M059J (cell line): ENCODE results near the gene RFFL. TPM values are rescaled to one million over a fixed set of nuclear protein-coding genes. Genes with fewer than 3 reads are reported as not detected.

Experiments used
- DNase-seq: peaks from one replicate; pipeline ENCODE4 v3.0.0-alpha.2; 2012; ENCODE audit warnings: low read depth
- total RNA-seq: library from RNA; depleted of rRNA; stranded (reverse); fragments of >200 nt; shearing (Covaris generic); gene quantifications from 2 replicates; pipeline ENCODE4 v1.2.3, GENCODE V29; 2014

The RFFL gene
- total RNA-seq, 1 experiment from 2014 or later, result 21.3 TPM

DNA sequence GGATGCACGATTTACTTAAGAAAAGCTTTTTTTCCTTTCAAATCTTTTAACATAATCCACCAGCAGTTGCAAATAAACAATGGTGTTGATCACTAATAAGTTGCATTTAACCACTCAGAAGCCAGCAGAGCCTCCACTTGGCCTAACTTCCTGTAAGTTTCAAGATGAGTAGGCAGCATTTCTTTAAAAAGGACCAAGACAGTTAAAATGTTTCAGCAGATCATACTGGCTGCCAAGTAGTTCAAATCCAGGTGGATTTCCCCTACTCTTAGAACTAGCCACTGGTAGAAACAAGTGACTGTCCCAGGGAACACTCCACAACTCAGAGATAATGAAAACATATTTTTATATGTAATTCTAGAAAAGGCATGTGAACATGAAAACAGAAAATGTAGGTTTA lies 17.0 kb upstream of the RFFL start:
- no peak for DNase-seq

DNA sequence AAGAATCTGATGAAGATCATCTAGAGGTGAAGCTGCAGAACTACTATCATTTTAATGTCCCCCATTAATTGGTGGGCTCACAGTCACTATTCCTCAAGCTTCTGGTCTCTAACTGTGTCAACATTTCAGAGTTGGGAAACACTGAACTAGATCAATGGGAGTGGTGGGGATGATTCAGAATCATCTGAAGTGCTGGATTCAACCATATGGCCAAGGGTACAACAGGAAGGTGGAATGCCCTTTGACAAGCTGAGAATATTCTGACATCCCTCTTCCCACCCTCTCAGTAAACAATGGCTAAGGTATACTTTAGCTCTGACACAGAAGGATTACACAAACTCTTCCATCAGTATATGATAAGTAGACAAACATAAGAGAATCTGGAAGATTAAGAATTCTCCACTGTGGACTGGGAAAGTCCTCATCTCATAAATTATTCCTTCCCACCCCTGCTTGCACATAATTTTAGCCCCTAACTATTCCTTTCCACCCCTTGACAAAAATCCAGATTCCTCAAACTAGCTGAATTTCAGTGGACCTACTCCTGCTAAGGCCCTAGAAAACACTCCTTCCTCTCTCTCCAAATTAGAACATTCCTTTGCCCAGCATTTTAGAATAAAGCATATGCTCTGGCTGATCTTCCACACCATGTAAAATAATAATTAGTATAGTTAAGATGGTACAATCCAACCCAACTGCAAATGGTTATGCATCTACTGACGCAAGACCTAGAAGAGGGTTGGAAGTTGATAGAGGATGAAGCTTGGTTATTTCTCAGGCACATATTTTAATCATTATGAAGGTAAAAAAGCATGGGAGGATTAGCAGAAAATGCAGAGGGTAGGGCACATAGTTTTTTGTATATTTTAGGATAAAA lies 16.3 kb upstream of the RFFL start:
- no peak for DNase-seq

DNA sequence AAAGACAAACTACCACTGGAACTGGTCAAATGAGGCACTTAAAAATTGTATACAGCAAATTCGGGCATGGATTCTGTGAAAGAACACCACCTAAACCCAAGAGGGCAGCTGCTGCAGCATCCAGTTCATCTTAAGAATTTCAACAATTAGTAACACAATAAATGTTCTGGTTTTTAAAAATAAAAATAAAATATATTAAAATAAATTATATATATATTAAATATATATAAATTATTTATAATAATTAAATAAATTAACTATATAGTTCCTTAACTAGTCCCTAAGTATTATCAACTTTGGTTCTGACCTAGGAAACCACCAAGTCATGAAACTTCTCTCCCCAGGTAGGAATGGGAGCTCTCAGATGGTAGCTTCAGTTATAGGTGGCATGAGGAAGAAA lies 13.4 kb upstream of the RFFL start:
- no peak for DNase-seq

DNA sequence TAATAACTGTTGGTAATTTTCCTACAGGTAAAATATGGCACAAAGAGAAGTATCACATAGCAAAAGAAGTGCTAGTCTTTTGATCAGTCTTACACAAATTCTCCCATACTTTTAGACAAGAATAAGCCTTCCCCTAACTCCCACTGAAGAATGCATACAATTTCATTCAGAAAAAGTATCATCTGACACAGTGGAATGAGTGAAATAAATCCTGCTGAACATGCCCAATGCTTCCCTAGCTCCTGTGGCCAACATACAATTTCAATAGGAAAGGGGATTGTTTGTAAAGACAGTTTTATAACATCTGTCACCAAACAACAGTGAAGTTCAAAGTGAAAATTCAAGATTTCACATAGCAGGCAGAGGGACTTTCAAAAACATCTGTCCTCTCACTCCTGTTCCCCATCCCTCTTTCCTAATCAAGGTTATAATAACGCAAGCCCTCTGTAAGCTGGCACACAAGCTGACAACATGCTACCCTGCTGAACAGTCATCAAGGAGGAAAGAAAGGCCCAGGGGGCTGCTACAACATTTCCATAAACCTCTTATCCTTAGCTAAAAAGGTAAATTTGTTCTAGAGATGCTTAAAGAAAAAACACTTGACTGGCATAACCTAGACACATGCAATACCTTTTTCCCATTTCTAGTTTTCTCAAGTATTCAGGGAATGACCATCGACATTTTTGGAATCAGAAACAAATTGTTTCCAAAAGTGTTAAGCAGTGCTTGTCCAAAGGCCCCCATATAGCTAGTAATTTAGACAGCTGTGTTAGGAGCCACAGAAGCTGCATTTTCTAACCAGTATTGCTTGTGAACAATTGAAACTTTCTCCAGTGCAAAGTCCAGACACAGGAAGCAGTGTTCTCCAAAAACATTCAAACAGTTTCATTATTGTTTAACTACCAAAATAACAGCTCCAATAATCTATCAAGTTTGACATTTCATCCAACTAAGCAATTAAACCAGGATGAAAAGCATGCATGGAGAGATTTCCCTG lies 11.5 kb upstream of the RFFL start:
- DNase-seq, result no peak

DNA sequence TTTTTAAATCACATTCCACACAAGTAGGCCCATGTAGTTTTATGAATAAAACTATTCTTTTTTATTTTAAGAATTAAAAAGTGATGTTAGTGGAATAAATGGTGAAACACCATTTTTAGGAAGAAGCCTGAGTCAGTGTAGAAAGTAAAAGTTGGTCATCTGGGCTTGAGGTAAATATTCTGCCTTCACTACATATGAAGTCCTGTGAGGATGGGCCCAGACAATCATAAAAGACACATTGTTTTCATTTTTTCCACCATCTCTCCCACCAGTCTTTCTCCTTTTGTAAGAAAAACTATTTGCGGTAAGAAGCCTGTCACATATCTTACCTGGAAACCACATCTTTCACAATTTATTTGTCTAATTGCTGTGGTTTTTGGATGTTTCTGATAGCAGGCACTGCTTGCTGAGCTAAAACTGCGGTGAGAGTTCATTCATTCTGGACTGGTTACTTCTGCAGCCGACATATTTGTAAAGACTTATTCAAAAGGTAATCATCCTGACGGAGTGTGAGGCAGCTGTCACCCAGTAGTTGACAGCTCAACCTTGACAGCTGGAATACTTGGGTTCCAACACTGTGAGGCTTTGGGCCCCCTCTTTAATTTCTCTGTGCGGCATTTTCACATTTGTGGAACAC lies 10.6 kb upstream of the RFFL start:
- DNase-seq, result no peak

DNA sequence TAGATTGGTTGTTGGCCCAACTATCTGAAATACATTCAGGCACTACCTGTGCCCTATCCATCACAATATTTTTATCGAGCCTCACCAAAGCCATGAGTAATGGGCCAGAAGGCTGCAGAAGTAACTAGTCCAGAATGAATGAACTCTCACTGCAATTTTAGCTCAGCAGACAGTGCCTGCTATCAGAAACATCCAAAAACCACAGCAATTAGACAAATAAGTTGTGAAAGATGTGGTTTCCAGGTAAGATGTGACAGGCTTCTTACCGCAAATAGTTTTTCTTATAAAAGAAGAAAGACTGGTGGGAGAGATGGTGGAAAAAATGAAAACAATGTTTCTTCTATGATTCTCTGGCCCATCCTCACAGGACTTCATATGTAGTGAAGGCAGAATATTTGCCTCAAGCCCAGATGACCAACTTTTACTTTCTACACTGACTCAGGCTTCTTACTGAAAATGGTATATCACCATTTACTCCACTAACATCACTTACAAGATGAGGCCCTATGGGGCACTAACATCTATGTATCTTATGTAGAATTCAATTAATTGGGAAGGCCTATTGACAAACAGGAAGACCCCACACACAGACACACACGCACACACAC lies 9.8 kb upstream of the RFFL start:
- DNase-seq, result no peak

DNA sequence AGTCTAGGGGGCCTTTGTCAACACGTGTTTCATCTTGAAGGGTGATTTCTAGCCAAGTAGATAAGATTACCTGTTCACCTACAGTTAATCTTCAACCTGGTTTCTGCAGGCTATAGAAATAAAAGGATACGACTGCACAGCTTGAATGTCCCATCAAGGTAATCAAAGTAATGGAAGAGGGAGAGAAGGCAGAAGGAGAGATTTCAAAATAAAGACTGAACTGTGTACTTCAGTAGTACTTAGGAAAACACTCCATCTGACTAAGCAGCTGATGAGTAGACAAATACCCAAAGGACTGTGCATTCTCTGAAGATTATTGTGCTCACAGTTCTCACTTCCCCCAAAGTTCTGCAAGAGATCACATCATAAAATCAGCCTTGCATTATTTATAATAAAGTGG lies 5.8 kb upstream of the RFFL start:
- no peak for DNase-seq

DNA sequence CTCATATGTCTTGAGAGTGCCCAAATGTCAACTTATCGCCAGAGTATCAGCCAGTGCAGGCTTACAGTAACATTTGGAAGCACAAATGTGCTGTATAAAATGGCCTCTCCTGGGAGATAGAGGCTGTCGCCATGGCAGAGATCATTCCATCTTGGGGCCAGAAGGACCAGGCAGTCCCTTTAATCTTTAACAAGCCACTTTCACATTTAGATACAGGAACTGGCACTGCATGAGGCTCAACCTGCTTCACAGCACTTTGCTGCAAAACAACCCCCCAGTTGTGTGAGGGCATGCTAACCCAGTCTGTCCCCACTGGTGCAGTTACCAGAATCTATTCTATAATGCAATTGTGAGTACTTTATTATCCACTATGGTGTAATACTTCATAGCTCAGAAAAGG lies 4.7 kb upstream of the RFFL start:
- no peak for DNase-seq

DNA sequence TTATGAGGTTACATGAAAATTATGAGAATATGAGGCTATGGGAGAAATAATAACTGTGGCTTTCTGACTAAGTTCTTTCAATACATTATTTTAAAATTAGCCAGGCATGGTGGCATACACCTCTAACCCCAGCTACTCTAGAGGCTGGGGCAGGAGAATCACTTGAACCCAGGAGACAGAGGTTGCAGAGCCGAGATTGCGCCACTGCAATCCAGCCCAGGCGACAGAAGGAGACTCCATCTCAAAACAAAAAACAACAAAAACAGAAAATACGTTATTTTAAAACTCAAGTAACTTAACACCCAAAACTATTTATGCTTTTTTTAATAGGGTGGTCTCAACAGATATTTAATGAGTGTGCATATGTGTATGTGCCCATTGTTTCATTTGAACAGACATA lies 2.4 kb upstream of the RFFL start:
- DNase-seq, result no peak

DNA sequence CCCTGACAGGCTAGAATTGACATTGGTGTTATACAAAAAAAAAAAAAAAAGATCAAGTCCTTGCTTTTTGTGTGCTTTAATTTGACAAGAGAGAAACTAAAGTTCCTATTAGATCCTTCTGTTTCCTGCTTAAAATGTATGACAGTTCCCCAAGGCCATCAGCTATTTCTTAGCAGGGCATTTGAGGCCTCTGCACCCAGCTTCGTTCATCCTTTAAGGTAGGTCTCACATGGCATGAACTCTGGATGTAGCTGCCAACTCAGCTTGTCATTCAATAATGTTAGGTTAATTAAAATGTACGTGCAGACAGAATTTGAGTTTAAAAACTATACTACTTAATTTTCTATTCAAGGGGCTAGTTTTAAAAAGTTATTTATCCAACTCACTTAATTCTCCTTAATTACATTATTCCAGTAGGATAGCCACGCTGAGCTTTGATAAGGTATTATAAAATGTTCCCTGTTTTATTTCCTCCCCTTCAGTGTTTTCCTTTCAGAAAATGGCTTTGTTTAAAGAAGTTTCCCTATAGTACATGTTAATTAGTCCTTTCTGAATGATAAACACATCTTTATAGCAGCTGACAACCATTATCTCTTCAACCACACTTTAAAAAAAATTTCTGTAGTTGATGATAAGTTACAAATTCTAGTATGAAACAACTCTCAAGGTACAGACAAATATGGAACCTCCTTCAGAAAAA lies 1.2 kb upstream of the RFFL start:
- no peak for DNase-seq

DNA sequence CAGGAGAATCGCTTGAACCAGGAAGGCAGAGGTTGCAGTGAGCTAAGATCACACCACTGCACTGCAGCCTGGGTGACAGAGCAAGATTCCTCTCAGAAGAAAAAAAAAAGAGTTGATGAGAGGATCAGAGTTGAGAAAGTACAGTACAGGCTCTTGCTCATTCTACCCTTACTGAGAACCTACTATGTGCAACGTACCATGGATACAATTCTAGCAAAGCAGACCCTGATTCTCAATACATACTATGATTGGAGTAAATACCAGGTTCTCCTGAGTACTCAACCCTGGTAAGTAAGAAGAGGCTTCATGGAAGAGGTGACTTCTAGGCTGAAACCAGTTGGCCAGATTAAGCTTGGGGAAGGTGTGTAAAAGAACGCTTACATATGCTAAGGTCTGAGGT lies 1.2 kb downstream of the RFFL start:
- no peak for DNase-seq

DNA sequence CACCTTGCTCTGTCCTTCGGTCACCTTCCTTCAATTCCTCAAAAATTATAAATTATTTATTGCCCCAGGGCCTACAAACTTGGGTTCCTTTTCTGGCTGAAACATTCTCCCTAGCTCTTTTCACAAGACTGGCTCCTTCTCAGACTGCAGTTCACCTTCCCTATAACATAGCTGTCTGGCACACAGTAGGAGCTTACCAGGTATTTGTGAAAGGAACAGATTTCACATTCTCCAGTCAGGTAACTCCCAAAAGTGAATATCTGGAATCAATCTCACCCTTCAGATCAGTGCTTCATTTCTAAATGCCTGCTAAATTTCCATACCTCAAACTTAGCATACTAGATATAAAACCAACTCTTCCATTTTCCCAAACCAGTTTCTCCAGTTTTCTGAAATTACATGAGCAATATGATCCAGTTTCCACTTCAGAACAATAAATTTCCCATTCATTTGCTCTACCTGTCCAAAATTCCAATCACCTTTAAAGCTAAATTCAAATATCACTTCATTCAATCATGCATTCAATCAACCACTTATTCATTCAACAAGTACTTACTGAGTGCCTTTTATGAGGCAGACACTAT lies 6.1 kb downstream of the RFFL start:
- DNase-seq, result no peak

DNA sequence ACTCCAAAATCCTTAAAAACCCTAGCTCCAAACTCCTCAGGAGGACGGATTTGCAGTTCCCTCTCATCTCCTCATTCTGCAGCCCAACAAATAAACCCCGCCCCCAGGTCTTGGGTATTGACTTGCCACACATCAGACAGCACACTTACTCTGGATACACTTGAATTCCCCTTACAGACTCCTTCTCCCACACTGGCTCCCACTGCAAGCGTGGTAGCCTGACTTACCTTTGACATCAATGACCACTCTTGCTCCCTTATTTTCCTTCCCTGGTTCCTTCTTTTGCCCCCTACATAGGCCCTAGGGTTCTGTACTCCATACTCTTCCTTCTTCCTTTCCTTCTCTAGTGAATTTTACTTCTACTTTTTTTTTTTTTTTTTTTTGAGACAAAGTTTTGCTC lies 7.5 kb downstream of the RFFL start:
- no peak for DNase-seq

DNA sequence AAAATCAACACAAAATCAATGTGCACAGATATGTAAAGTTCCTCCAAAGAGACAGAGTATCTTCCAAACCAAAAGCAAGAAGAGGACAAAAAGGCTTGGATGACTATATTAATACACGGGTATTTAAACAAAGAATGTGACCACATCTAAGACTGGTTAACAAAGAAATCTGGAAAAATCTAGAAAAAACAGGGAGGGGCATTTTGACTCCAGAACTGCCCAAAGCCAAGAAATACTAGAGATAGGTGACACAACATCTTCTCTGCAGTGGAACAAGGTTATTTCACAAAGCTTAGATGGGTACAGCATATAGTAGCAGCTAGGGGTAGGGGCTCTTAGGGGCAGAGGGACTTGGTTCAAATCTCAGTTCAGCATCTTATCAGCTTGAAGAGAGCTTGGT lies 10.3 kb downstream of the RFFL start:
- DNase-seq, result no peak

DNA sequence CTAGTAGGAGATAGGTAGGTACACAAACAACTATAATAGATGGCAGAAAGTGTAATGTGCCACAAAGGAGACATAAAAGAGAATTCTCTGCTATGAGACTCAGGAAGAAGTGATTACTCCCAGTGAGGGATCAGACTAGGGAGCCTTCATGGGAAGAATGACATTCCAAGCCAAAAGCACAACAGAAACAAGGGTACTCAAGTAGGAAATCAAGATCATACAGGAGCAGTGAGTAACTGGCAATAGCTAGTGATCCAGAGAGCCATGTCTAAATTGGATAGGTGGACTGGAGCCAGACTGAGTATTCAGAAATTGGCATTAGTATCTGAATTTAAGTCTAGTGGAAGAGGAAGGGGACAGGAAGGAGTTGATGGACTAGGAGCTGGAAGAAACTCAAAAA lies 10.7 kb downstream of the RFFL start:
- peak; percentile 14 for DNase-seq

DNA sequence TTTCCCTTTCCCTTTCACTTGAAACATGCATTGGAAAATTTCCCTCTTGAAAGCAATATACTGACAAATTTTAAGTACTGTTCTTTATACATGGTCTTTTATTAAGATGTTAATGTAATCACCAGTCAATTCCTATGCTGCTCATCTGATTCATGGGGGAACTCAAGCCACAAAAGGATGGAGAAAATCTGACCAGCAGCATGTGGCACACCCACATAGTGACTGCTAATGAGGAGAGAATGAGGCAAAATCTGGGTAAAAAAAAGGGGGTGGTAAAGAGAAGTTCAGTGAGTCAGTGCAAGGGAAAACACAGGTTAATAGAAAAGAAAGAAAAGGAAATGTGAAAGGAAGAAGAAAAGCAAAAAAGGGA lies 11.3 kb downstream of the RFFL start:
- DNase-seq, result peak; percentile 56

DNA sequence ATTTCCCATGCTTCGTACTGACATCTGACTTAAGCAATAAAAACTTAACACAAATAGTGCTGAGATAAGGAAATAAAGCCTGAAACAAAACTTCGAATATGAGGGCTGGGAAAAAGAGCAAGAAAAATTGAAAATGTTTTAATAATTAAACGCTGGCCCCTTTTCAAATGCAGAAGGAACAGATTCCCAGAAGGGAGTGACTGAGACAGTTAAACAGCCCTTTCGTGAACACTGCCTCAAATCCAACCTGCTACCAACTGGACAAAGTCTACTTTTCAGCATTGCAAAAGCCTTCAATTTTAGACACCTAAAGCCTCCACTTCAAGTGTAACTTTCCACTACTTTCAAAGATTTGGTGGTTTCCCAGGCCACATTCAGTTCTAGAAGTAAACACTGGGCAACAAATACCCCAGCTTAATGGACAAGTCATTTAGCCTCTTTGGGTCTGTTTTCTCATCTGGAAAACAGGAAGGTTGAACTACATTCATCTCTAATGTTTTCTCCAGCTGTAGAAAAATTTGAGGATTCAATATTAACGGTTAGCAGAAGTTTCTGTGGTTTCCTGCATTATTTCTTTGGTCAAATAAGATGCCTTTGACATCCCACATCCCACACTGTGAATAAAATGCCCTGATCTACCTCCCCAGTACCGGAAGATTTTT lies 11.8 kb downstream of the RFFL start:
- DNase-seq, result peak; percentile 62

DNA sequence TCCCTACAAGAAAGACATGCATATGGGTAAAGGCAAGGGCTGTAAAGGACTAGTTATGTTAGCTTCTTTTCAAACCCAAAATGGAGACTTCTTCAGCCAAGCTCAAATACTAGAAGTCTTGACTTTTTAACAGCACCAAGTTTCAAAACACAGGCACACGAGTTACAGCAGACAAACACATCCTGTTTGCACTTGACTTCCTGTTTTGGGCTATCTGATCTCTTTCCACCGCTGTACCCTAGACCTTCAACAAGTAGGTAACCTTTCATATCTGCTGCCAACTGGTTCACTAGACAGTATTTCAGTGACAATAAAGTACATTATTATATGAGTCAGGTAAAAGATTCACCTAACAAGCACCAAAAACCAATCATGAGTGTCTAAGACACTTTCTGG lies 12.3 kb downstream of the RFFL start:
- no peak for DNase-seq

DNA sequence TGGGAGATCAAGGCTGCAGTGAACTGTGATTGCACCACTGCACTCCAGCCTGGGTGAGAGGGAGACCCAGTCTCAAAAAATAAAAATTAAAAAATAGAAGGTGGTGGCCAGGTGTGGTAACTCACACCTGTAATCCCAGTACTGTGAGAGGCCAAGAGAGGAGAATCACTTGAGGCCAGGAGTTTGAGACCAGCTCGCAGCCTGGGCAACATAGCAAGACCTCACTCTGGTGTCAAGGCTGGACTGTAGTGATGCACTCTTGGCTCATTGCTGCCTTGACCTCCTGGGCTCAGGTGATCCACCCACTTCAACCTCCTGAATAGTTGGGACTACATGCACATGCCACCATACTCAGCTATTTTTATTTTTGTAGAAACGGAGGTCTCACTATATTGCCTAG lies 13.3 kb downstream of the RFFL start:
- DNase-seq, result no peak

DNA sequence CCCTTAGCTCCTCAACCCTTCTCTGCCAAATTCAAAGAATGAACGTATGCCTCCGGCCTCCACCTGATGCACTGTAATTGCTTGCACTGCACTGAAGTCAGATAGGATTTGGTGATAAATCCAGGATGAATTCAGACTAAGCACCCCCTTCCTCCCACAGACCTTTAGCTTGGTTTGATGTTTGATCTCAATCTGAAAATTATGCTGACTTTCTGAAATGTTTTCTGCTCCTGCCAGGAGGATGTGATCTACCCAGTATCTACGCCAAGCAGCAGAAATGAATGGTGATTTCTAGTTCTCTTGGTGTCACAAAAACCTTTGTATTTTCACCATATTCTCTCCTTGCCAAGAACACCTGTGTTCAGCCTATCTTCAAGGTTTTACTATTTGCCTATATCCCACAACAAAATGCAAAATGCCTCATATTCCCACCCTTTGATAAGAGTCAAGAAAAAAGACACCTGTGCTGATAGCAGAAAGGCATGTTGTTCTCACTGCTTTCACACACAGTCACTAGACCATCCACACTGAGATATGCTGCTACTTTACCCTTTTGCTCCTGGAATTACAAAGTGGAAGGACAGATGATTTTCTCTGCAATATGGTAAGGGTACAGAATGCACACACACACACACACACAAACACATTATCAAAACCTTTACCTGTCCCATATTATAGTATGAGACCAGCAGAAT lies 14.7 kb downstream of the RFFL start:
- DNase-seq, result no peak
